GM18868 (cell line): ENCODE measurements around the gene MAD1L1.
"Not testable (repeated sequence)": the region's sequence is repeated elsewhere in the genome, so short reads cannot be mapped to it uniquely, and the experiment has no call there.

Experiments
- ATAC-seq: cut with Tn5 transposase; IDR thresholded peaks from one replicate; pipeline ENCODE4 v1.9.1; 2021; ENCODE audit warnings: mild to moderate bottlenecking, moderate library complexity; ENCODE audit not compliant: unreplicated experiment

MAD1L1 gene

GRCh38 chr7:2075811-2076210 is 156.9 kb downstream of the MAD1L1 start:
- ATAC-seq = no peak

GRCh38 chr7:2074691-2075090 is 158.1 kb downstream of the MAD1L1 start:
- ATAC-seq = no peak

GRCh38 chr7:2072798-2073197 is 159.9 kb downstream of the MAD1L1 start:
- no peak for ATAC-seq

- ATAC-seq = peak; percentile 97
Observed at GRCh38 chr7:2072042-2072441, 160.7 kb downstream of the MAD1L1 start.

- ATAC-seq = no peak
Observed at GRCh38 chr7:2071133-2071832, 161.5 kb downstream of the MAD1L1 start.

- ATAC-seq = no peak
Observed at GRCh38 chr7:2070151-2070763, 162.5 kb downstream of the MAD1L1 start.

- ATAC-seq = no peak
Observed at GRCh38 chr7:2069472-2069860, 163.3 kb downstream of the MAD1L1 start.

GRCh38 chr7:2068693-2069471 is 163.9 kb downstream of the MAD1L1 start:
- ATAC-seq = no peak

GRCh38 chr7:2066251-2066919 is 166.4 kb downstream of the MAD1L1 start:
- no peak for ATAC-seq

GRCh38 chr7:2065528-2065927 is 167.2 kb downstream of the MAD1L1 start:
- no peak for ATAC-seq

GRCh38 chr7:2063563-2064260 is 169.0 kb downstream of the MAD1L1 start:
- no peak for ATAC-seq

- no peak for ATAC-seq
Observed at GRCh38 chr7:2062648-2063047, 170.1 kb downstream of the MAD1L1 start.

- ATAC-seq = no peak
Observed at GRCh38 chr7:2060701-2061100, 172.0 kb downstream of the MAD1L1 start.

GRCh38 chr7:2059964-2060700 is 172.6 kb downstream of the MAD1L1 start:
- no peak for ATAC-seq

- not testable (repeated sequence) for ATAC-seq
Observed at GRCh38 chr7:2058246-2058645, 174.5 kb downstream of the MAD1L1 start.

GRCh38 chr7:2055956-2056355 is 176.8 kb downstream of the MAD1L1 start:
- ATAC-seq = no peak

GRCh38 chr7:2054927-2055326 is 177.8 kb downstream of the MAD1L1 start:
- no peak for ATAC-seq

GRCh38 chr7:2053395-2053794 is 179.3 kb downstream of the MAD1L1 start:
- no peak for ATAC-seq

GRCh38 chr7:2052657-2053048 is 180.1 kb downstream of the MAD1L1 start:
- no peak for ATAC-seq
